Measurements from ENCODE around the gene RIMKLB. TPM values are rescaled to one million over a fixed set of nuclear protein-coding genes. Genes with fewer than 3 reads are reported as not detected.
"Not testable (repeated sequence)": the region's sequence is repeated elsewhere in the genome, so short reads cannot be mapped to it uniquely, and the experiment has no call there.

RIMKLB gene
- polyA plus RNA-seq, 3 donors = 95.3 to 139 (median 108) TPM

DNA sequence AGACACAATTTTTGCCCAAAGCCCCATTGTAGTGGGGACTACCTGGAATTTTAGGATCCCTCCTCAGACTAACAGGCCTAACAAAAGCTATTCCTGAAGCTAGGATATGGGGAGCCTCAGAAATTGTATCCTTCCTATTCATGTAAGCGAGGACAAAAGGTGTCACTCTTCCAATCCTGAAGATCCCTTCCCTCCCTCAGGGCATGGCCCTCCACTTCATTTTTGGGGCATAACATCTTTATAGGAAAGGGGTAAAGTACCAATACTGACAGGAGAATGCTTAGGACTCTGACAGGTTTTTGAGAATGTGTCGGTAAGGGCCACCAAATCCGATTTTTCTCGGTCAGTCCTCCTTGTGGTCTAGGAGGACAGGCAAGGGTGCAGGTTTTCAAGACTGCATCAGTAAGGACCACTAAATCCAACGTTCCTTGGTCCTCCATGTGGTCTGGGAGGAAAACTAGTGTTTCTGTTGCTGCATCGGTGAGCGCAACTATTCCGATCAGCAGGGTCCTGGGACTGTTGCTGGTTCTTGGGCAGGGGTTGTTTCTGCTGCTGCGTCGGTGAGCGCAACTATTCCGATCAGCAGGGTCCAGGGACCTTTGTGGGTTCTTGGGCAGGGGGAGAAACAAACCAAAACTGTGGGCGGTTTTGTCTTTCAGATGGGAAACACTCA lies 91.7 kb downstream of the RIMKLB start:
- not testable (repeated sequence) for DNase-seq (ENCODE audit: extremely low read depth in 1 of 11, low read depth in 9 of 11, low spot score in 4 of 11)

DNA sequence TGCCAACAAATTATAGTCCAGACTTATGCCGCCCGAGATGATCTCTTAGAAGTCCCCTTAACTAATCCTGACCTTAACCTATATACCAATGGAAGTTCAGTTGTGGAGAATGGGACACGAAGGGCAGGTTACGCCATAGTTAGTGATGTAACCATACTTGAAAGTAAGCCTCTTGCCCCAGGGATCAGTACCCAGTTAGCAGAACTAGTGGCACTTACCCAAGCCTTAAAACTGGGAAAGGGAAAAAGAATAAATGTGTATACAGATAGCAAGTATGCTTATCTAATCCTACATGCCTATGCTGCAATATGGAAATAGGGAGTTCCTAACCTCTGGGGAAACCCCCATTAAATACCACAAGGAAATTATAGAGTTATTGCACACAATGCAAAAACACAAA lies 95.4 kb downstream of the RIMKLB start:
- DNase-seq (ENCODE audit: extremely low read depth in 1 of 11, low read depth in 9 of 11, low spot score in 4 of 11) = not testable (repeated sequence)

DNA sequence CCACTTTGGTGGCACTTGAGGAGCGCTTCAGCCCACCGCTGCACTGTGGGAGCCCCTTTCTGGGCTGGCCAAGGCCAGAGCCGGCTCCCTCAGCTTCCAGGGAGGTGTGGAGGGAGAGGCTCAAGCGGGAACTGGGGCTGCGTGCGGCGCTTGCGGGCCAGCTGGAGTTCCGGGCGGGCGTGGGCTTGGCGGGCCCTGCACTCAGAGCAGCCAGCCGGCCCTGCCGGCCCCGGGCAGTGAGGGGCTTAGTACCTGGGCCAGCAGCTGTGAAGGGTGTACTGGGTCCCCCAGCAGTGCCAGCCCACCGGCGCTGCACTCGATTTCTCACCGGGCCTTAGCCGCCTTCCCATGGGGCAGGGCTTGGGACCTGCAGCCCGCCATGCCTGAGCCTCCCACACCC lies 96.8 kb downstream of the RIMKLB start:
- DNase-seq (ENCODE audit: extremely low read depth in 1 of 11, low read depth in 9 of 11, low spot score in 4 of 11) = not testable (repeated sequence)

DNA sequence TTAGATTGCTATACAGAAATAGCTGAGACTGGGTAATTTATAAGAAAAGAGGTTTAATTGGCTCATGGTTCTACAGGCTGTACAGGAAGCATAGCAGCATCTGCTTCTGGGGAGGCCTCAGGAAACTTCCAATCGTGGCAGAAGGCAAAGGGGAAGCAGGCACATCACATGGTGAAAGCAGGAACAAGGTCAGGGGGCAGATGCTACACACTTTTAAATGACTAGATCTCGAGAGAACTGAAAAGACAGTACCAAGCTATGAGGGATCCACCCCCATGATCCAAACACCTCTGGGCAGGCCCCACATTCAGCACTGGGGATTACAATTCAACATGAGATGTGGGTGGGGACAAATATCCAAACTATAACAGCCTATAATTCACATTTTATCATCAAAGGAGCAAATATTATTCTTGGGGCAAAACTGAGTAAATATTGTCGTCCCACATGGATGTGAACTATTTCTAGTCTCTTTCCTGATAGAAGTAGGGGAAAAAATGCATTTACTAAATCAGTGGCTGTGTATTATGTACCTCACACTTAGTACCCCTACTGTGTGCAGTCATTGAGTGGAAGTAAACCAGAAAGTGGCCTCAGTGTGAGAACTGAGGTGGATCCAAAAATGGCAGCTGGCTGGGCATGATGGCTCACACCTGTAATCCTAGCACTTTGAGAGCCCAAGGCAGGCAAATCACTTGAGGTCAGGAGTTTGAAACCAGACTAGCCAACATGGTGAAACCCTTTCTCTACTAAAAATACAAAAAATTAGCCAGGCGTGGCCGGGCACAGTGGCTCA lies 99.2 kb downstream of the RIMKLB start:
- DNase-seq (ENCODE audit: extremely low read depth in 1 of 11, low read depth in 9 of 11, low spot score in 4 of 11) = no peak

DNA sequence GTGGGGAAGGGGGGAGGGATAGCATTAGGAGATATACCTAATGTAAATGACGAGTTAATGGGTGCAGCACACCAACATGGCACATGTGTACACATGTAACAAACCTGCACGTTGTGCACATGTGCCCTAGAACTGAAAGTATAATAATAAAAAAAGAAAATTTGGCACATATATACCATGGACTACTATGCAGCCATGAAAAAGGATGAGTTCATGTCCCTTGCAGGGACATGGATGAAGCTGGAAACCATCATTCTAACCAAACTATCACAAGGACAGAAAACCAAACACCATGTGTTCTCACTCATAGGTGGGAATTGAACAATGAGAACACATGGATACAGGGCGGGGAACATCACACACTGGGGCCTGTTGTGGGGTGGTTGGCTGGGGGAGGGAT lies 103.4 kb downstream of the RIMKLB start:
- DNase-seq (ENCODE audit: extremely low read depth in 1 of 11, low read depth in 9 of 11, low spot score in 4 of 11) = not testable (repeated sequence)

DNA sequence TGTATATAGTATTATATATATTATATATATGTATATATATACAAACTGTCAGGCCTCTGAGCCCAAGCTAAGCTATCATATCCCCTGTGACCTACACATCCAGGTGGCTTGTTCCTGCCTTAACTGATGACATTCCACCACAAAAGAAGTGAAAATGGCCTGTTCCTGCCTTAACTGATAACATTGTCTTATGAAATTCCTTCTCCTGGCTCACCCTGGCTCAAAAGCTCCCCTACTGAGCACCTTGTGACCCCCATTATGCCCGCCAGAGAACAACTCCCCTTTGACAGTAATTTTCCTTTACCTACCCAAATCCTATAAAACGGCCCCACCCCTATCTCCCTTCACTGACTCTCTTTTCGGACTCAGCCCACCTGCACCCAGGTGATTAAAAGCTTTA lies 107.0 kb downstream of the RIMKLB start:
- DNase-seq (ENCODE audit: extremely low read depth in 1 of 11, low read depth in 9 of 11, low spot score in 4 of 11) = not testable (repeated sequence)

DNA sequence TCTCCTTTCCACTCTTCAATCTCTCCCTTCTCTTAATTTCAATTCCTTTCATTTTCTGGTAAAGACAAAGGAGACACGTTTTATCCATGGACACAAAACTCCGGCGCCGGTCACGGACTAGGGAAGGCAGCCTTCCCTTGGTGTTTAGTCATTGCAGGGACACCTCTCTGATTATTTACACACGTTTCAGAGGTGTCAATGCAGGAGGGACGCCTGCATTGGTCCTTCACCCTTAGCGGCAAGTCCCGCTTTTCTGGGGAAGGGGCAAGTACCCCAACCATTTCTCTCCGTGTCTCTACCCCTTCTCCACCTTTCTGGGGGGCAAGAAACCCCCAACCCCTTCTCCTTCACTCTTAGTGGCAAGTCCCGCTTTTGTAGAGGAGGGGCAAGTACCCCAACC lies 107.7 kb downstream of the RIMKLB start:
- DNase-seq (ENCODE audit: extremely low read depth in 1 of 11, low read depth in 9 of 11, low spot score in 4 of 11) = not testable (repeated sequence)

DNA sequence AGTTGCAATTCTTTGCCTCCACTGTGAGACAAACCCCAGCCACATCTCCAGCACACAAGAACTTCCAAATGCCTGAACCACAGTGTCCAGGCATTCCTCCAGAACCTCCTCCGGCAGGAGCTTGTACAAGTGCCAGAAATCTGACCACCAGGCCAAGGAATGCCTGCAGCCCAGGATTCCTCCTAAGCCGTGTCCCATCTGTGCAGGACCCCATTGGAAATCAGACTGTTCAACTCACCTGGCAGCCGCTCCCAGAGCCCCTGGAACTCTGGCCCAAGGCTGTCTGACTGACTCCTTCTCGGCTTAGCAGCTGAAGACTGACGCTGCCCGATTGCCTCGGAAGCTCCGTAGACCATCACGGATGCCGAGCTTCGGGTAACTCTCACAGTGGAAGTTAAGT lies 109.3 kb downstream of the RIMKLB start:
- not testable (repeated sequence) for DNase-seq (ENCODE audit: extremely low read depth in 1 of 11, low read depth in 9 of 11, low spot score in 4 of 11)

DNA sequence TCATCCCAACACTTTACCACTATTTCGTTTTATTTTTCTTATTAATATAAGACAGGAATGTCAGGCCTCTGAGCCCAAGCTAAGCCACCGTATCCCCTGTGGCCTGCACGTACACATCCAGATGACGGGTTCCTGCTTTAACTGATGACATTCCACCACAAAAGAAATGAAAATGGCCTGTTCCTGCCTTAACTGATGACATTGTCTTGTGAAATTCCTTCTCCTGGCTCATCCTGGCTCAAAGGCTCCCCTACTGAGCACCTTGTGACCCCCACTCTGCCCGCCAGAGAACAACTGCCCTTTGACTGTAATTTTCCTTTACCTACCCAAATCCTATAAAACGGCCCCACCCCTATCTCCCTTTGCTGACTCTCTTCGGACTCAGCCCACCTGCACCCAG lies 112.3 kb downstream of the RIMKLB start:
- not testable (repeated sequence) for DNase-seq (ENCODE audit: extremely low read depth in 1 of 11, low read depth in 9 of 11, low spot score in 4 of 11)

DNA sequence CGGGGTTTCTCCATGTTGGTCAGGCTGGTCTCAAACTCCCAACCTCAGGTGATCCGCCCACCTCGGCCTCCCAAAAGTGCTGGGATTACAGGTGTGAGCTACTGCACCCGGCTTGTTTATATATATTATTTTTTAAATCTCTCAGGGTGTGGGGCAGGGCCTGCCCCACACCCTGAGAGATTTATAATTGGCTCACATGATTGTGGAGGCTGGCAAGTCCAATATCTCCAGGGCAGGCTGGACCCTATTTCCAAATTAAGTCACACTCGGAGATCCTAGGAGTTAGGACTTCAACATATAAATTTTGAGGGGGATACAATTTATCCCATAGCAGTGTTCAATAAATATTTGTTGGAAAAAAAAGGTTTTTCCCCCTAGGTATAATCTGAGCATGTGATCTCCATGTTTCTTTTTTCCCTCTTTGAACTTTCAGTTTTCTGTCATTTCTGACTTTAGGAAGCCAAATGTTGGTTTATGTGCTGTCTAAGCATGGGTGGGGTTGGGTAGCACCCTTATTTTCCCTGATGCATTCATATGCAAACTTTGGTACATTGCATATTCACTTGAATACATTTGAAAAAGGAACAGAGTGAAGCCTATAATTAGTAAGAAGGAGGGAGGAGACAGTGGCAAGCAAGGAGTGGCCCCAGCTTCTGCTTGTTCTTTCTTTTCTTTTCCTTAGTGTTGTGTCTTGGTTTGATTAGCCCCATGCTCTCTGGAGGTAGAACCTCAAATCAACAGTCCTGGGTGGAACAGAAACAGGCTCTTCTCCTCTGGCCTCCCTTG lies 116.0 kb downstream of the RIMKLB start:
- no peak for DNase-seq (ENCODE audit: extremely low read depth in 1 of 11, low read depth in 9 of 11, low spot score in 4 of 11)

DNA sequence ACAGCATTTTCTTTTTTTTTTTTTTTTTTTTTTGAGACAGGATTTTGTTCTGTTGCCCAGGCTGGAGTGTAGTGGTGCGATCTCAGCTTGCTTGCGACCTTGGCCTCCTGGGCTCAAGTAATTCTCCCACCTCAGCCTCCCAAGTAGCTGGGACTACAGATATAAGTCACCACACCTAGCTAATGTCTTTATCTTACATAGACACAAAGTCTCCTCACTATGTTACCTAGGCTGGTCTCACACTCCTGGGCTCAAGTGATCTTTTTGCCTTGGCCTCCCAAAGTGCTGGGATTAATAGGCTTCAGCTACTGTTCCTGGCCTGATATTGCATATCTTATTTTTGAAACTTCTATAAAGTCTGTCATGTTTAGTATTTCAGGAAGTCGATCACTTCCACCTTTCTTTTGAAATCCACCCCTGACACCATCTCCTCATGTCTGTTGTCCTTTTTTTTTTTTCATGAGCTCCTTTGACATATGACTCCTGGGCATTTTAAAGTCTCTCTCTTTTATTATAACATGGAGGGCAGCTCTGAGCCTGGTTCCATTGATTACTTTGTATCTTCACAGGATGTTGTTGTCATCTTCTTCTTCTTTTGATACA lies 118.8 kb downstream of the RIMKLB start:
- no peak for DNase-seq (ENCODE audit: extremely low read depth in 1 of 11, low read depth in 9 of 11, low spot score in 4 of 11)

DNA sequence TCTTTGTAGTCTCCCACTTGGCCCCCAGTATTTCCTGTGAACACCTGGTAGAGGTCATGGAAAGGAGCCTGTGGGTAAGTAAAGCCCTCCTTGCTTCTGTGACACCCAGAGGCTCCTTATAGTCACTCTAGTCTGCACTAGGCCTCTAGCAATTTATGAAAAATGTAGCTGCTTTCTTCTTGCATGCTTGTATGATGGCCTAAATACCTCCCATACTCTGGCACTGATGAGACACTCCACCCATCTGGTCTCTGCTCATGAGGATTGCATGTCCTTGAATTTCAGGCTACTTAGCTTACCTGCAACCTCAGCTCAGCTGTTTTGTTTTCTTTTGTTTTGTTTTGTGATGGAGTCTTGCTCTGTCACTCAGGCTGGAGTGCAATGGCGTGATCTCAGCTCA lies 120.1 kb downstream of the RIMKLB start:
- no peak for DNase-seq (ENCODE audit: extremely low read depth in 1 of 11, low read depth in 9 of 11, low spot score in 4 of 11)

DNA sequence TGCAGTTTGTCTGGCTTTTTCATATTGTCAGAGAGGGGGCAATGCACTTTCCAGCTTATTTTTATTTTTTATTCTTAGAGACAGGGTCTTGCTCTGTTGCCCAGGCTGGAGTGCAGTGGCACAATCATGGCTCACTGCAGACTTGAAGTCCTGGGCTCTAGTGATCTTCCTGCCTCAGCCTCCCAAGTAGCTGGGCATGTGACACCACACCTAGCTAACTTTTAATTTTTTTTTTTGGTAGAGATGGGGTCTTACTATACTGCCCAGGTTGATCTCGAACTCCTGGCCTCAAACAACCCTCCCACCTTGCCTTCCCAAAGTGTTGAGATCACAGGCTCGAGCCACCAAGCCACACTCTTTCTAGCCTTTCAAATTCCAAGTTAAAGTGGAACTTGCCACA lies 120.7 kb downstream of the RIMKLB start:
- no peak for DNase-seq (ENCODE audit: extremely low read depth in 1 of 11, low read depth in 9 of 11, low spot score in 4 of 11)

DNA sequence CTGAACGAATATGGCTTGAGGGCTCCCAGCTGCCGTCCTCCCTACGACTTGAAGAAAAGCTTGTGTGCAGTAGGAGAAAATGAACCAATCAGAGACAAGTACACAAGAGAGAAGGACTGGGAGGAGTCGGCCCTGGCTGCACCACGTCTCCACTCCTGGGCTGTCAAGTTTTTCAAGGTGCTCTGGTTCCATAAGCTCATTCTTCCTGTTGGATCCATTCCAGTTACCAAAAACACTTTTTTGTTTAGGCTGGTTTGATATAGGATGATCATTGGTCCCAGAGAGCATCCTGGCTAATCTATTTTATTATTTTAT lies 121.8 kb downstream of the RIMKLB start:
- peak in 1 of 11 donors; percentile 14 for DNase-seq (ENCODE audit: extremely low read depth in 1 of 11, low read depth in 9 of 11, low spot score in 4 of 11)

DNA sequence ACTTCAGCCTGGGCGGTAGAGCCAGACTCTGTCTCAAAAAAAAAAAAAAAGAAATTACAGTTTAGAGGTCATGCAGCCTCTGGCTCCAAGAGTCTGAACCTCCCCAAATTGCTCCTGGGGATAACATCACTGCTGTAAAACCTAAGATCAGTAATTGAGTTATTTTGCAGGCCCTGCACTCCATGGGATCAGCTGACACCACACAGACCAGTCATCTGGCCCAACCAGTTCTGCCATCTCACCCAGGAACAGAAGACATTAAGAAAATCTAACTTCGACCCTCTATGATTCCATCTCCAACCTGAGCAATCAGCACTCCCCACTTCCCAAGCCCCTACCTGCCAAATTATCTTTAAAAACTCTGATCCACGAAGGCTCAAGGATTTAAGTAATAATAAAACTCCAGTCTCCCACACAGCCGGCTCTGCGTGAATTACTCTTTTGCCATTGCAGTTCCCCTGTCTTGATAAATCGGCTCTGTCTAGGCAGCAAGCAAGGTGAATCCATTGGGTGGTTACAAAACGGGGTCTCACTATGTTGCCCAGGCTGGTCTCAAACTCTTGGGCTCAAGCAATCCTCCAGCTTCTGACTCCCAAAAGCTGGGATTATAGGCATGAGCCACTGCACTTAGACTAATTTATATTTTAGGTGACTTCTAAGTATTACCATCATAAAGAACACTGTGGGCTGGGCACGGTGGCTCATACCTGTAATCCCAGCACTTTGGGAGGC lies 123.1 kb downstream of the RIMKLB start:
- not testable (repeated sequence) for DNase-seq (ENCODE audit: extremely low read depth in 1 of 11, low read depth in 9 of 11, low spot score in 4 of 11)

DNA sequence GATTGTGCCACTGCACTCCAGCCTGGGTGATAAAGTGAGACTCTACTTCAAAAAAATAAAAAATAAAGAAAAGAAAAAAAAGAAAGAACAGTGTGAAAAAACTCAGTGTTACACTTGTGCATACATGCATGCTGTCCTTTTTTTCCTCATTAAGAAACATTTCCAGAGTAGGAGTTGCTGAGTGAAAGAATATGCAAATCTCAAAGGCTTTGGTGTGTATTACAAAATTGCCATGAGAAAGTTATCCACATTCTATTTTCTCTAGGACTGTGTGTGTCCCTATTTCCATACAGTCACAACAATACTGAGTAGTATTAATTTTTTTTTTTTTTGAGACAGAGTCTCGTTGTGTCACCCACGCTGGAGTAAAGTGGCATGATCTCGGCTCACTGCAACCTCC lies 123.8 kb downstream of the RIMKLB start:
- no peak for DNase-seq (ENCODE audit: extremely low read depth in 1 of 11, low read depth in 9 of 11, low spot score in 4 of 11)

DNA sequence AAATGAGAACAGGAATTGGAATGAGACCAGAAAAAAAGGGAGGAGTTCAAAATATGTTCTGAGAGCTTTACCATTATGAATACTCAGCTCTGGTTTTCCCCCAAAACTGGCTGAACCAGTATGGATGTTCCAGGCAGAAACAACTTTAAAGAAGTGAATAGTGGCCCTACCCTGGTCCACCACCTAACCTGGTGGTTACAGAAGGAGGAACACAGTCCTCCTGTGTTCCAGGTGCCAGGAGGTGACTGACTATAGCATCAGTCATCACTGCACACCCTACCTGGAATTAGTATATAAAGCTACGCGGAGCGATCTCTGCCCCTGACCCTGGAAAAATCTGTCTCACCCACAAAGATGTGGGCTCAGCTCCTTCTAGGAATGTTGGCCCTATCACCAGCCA lies 124.5 kb downstream of the RIMKLB start, which contains the start of gene A2ML1:
TSS of gene A2ML1 (plus strand) at position 324 of the 400 bp plus-strand sequence. CDS start at position 355, 31 bp downstream.
- no peak for DNase-seq (ENCODE audit: extremely low read depth in 1 of 11, low read depth in 9 of 11, low spot score in 4 of 11)

DNA sequence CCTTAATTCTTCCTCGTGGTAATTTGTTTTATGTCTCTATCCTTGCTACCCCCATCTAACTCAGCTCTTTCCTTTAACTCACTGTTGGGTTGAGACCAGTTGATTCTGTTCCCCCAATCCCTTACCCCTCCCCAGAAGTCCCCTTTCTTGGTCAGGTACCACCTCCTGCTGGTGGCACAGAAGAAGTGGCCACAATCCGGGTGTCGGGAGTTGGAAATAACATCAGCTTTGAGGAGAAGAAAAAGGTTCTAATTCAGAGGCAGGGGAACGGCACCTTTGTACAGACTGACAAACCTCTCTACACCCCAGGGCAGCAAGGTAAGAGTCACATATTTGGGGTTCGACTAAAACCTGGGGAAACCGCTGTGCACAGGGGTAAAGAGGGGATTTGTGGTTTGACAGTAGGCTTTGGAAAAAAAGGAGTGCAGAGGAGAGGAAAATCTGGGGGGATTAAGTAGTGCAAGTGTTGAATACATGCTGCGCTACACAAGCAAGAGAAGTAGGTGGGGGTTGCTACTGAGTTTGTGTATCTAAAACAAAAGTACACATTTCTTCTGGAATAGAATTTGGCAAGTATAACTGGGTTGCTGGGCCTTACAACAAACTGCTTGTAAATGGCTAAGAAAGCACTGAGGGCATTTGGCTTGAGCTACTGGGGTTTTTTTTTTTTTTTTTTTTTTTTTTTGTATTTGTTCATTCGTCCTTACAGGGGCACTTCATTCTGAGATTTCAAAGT lies 125.9 kb downstream of the RIMKLB start:
- DNase-seq (ENCODE audit: extremely low read depth in 1 of 11, low read depth in 9 of 11, low spot score in 4 of 11) = peak in 2 of 11 donors; percentile 19 to 21

All from renal cortex interstitium (tissue), 11 donors.